Inflammatory macrophage (primary cell): ENCODE measurements around the gene SCGB1A1.
A peak's percentile ranks its signal among the peaks of the same experiment; 100 is the strongest.
"Not testable (repeated sequence)": the region's sequence is repeated elsewhere in the genome, so short reads cannot be mapped to it uniquely, and the experiment has no call there.

ENCODE experiments used
- DNase-seq, 2 donors: peaks; one replicate each; pipeline ENCODE4 v3.0.0-alpha.2; 2020 to 2022
- total RNA-seq, 18 experiments: gene quantifications; one replicate each; lab custom pipeline; 2026; ENCODE audit warnings: mixed read lengths in 6 of 18, inconsistent platforms in 2 of 18; lab: John Stamatoyannopoulos, UW

The SCGB1A1 gene
- total RNA-seq = 0 to 1.2 (median 0) reads per million in 18 experiments

GRCh38 chr11:62418733-62419132, at the start of gene SCGB1A1:
TSS of gene SCGB1A1 (plus strand) at chr11:62419033. CDS start at chr11:62419096, 63 bp downstream.
- no peak for DNase-seq

- peak; percentile 58 to 71 for DNase-seq
Measured at GRCh38 chr11:62370743-62371440, 47.9 kb upstream of the SCGB1A1 start.

GRCh38 chr11:62372871-62373270, 46.0 kb upstream of the SCGB1A1 start:
- no peak for DNase-seq

- DNase-seq = no peak
Measured at GRCh38 chr11:62373464-62374119, 45.2 kb upstream of the SCGB1A1 start.

GRCh38 chr11:62374801-62375200, 44.0 kb upstream of the SCGB1A1 start:
- no peak for DNase-seq

GRCh38 chr11:62378459-62379063, 40.3 kb upstream of the SCGB1A1 start:
- peak; percentile 64 to 80 for DNase-seq

- not testable (repeated sequence) for DNase-seq
Measured at GRCh38 chr11:62379586-62379985, 39.2 kb upstream of the SCGB1A1 start.

GRCh38 chr11:62380821-62381245, 38.0 kb upstream of the SCGB1A1 start:
- DNase-seq = peak; percentile 67 to 70

GRCh38 chr11:62383822-62384221, 35.0 kb upstream of the SCGB1A1 start:
- DNase-seq = no peak

- DNase-seq = not testable (repeated sequence)
Measured at GRCh38 chr11:62386083-62386482, 32.8 kb upstream of the SCGB1A1 start.

GRCh38 chr11:62387381-62387780, 31.5 kb upstream of the SCGB1A1 start:
- DNase-seq = no peak

- DNase-seq = no peak
Measured at GRCh38 chr11:62388999-62389398, 29.8 kb upstream of the SCGB1A1 start.

- DNase-seq = no peak
Measured at GRCh38 chr11:62390237-62390636, 28.6 kb upstream of the SCGB1A1 start.

- peak; percentile 35 to 52 for DNase-seq
Measured at GRCh38 chr11:62390722-62391121, 28.1 kb upstream of the SCGB1A1 start.

GRCh38 chr11:62391642-62392425, 27.0 kb upstream of the SCGB1A1 start:
- no peak for DNase-seq

GRCh38 chr11:62392506-62392905, 26.3 kb upstream of the SCGB1A1 start:
- no peak for DNase-seq

- DNase-seq = no peak
Measured at GRCh38 chr11:62393061-62393611, 25.7 kb upstream of the SCGB1A1 start.

GRCh38 chr11:62393735-62394134, 25.1 kb upstream of the SCGB1A1 start:
- DNase-seq = no peak

GRCh38 chr11:62394825-62395538, 23.9 kb upstream of the SCGB1A1 start:
- peak; percentile 80 to 83 for DNase-seq

- no peak for DNase-seq
Measured at GRCh38 chr11:62395885-62396551, 22.8 kb upstream of the SCGB1A1 start.
